Fibroblast of pulmonary artery (primary cell): ENCODE data around the gene EPHB1.

Experiments
- DNase-seq: peaks from one replicate; pipeline ENCODE4 v3.0.0-alpha.2; 2010; ENCODE audit warnings: low read depth
- H3K4me3 ChIP-seq: replicated peaks from 2 replicates; pipeline ENCODE4 v1.5.1; 2011; ENCODE audit warnings: low read depth, mild to moderate bottlenecking, control low read depth, low read length, moderate library complexity
- CTCF ChIP-seq: IDR thresholded peaks from 2 replicates; pipeline ENCODE4 v1.5.1; 2011; ENCODE audit warnings: mild to moderate bottlenecking, control low read depth, low read length, inconsistent platforms; ENCODE audit errors: missing control alignments

Gene EPHB1

DNA sequence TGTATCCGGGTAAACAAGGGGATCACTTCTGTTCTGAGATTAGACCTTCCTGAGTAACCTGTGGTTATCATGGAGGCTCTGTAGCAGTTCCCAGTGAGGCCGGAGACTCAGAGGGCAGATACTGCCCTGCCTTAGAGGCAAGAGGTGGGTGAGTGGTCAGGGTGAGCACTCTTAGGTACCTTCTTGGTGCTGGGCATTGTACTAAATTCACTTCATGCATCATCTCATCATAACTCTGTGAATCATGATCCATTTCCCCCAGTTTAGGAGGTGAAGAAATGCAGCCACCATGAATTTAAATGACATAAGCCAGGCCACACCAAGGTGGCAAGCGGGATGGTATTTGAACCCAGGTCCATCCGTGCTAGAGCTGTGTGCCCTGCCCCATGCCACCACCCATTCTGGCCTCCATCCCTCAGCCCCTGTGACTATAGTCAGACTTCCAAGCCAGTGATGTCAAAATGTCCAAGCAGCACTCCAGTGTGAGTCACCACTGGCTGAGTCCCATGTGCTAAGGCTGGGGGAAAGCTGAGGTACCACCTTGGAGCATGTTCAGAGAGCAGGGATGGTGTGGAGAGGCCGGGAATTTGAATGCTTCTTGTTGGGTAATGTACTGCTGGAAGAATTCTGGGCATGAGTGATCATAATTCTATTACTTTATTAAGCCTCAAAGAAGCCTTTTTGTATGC, 88.8 kb downstream of the EPHB1 start:
- no peak for TF ChIP-seq CTCF
- H3K4me3 ChIP-seq = no peak overlapping the region
- no peak for DNase-seq

DNA sequence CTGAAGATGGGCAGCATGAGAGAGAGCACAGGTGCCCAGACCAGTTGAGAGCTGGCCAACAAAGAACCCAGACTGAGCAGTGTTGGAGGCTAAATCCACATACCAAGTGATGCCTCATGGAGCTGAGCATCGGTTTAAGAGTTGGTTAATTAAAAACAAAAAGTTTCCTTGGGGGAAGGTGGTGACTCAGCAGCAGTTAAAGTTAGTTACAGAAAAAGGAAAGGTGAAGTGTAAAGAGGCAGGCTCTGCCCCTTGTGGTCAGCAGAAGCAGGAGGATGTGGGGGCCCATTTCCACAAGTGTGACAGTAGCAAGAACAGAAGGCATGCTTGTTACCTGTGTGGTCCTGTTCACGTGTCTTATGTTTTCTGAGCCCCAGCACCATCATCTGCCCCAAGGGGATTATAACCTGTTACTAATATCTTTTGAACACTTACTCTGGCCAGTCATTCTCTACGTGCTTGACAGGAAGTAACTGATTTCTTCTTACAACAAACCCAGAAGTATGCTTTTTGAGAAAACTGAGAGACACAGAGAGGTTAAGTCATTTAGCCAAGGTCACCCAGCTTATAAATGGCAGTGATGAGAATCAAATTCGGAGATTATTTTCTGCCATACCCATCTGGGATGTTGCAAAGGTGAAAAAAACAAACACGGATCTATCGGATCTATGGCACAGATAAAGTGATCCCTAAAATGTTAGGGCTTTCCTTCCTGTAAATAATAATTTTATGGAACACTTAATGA, 91.0 kb downstream of the EPHB1 start:
- no peak overlapping the region for H3K4me3 ChIP-seq
- TF ChIP-seq CTCF = no peak
- DNase-seq = no peak

DNA sequence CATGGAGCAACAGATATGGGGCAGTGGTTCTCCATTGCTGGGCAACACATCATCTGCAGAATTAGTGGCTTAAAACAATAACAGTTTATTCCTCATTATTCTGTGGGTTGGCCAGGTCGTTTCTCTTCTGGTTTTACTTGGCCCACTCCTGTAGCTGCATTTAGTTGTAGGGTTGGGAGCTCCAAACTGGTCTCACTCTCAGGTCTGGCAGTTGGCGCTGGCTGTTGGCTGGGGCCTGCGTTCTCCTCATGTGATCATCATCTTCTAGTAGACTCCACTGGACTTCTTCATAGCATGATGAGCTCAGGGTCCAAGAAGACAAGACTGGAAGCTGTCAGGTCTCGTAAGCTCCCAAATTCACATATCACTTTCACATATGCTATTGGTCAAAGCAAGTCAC, 91.9 kb downstream of the EPHB1 start:
- no peak for DNase-seq
- no peak overlapping the region for H3K4me3 ChIP-seq
- TF ChIP-seq CTCF = no peak

DNA sequence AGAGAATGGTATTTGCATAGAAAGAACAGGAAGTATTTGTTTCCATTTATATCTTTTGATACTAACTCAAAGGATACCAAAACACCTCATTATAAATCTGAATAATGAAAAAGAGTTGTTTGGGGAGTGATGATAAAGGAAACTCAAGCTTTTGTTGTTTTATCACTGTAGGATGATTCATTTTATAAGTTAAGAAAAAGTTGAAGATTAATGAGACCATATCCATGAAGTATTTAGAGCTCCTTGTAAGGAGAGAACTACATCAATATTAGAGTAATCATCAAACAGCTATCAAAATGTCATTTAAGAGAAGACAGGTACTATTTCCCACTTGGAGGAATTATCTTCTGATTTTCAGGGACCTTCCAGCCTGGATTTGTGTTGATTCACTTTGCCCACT, 92.5 kb downstream of the EPHB1 start:
- H3K4me3 ChIP-seq = no peak overlapping the region
- DNase-seq = no peak
- TF ChIP-seq CTCF = no peak

- TF ChIP-seq CTCF = no peak
- DNase-seq = no peak
- no peak overlapping the region for H3K4me3 ChIP-seq
These were observed 97.3 kb downstream of the EPHB1 start for GRCh38 chr3:134892326-134892725.

GRCh38 chr3:134892761-134893160, 97.7 kb downstream of the EPHB1 start:
- H3K4me3 ChIP-seq = no peak overlapping the region
- DNase-seq = no peak
- no peak for TF ChIP-seq CTCF
